Ishikawa (cell line): ENCODE measurements around the gene PCDH9.

Source experiments
- CEBPB ChIP-seq: IDR thresholded peaks from 2 replicates; pipeline ENCODE4 v1.6.1; 2012
- CREB1 ChIP-seq: IDR thresholded peaks from 2 replicates; pipeline ENCODE4 v1.6.1; 2012; ENCODE audit warnings: low read depth
- EGR1 ChIP-seq: IDR thresholded peaks from 2 replicates; pipeline ENCODE4 v1.6.1; 2012
- EP300 ChIP-seq: IDR thresholded peaks from 2 replicates; pipeline ENCODE4 v1.6.1; 2012; ENCODE audit warnings: borderline replicate concordance
- FOXM1 ChIP-seq: IDR thresholded peaks from 2 replicates; pipeline ENCODE4 v1.6.1; 2012; ENCODE audit warnings: low read depth, borderline replicate concordance
- MAX ChIP-seq: IDR thresholded peaks from 2 replicates; pipeline ENCODE4 v1.6.1; 2012
- NFIC ChIP-seq: IDR thresholded peaks from 2 replicates; pipeline ENCODE4 v1.6.1; 2012
- RAD21 ChIP-seq: IDR thresholded peaks from 2 replicates; pipeline ENCODE4 v1.6.1; 2012; ENCODE audit warnings: low read depth
- REST ChIP-seq: IDR thresholded peaks from 2 replicates; pipeline ENCODE4 v1.6.1; 2012; ENCODE audit warnings: low read depth, mild to moderate bottlenecking
- TAF1 ChIP-seq: IDR thresholded peaks from 2 replicates; pipeline ENCODE4 v1.6.1; 2012; ENCODE audit warnings: low read depth, mild to moderate bottlenecking
- TCF12 ChIP-seq: IDR thresholded peaks from 2 replicates; pipeline ENCODE4 v1.6.1; 2012; ENCODE audit warnings: low read depth
- TEAD4 ChIP-seq: IDR thresholded peaks from 2 replicates; pipeline ENCODE4 v1.6.1; 2012
- USF1 ChIP-seq: IDR thresholded peaks from 2 replicates; pipeline ENCODE4 v1.6.1; 2012
- YY1 ChIP-seq: IDR thresholded peaks from 2 replicates; pipeline ENCODE4 v1.6.1; 2012; ENCODE audit warnings: low read depth
- ZBTB7A ChIP-seq: IDR thresholded peaks from 2 replicates; pipeline ENCODE4 v1.6.1; 2012; ENCODE audit warnings: low read depth

Gene PCDH9

GRCh38 chr13:66301482-66301881, 928.7 kb downstream of the PCDH9 start:
- TF ChIP-seq REST = no peak
- TF ChIP-seq RAD21 = no peak
- TF ChIP-seq FOXM1 = no peak
- TF ChIP-seq ZBTB7A = no peak
- TF ChIP-seq CREB1 = no peak
- no peak for TF ChIP-seq TEAD4
- no peak for TF ChIP-seq MAX
- TF ChIP-seq TAF1 = no peak
- TF ChIP-seq YY1 = no peak
- no peak for TF ChIP-seq USF1

GRCh38 chr13:66301006-66301405, 929.1 kb downstream of the PCDH9 start:
- TF ChIP-seq EP300 (no peak), REST (no peak), MAX (no peak), TCF12 (no peak), ZBTB7A (no peak), CREB1 (no peak), NFIC (no peak), YY1 (no peak), USF1 (no peak), EGR1 (no peak), FOXM1 (no peak), TEAD4 (no peak), CEBPB (no peak), TAF1 (no peak), RAD21 (no peak)

- no peak for TF ChIP-seq FOXM1
- no peak for TF ChIP-seq TAF1
- no peak for TF ChIP-seq EGR1
- no peak for TF ChIP-seq YY1
- no peak for TF ChIP-seq MAX
- TF ChIP-seq CEBPB = no peak
- TF ChIP-seq TEAD4 = no peak
- TF ChIP-seq USF1 = no peak
- no peak for TF ChIP-seq TCF12
- TF ChIP-seq REST = no peak
- TF ChIP-seq NFIC = no peak
- TF ChIP-seq CREB1 = no peak
- no peak for TF ChIP-seq EP300
- TF ChIP-seq RAD21 = no peak
- TF ChIP-seq ZBTB7A = no peak
Observed at GRCh38 chr13:66296875-66297274, 933.3 kb downstream of the PCDH9 start.

GRCh38 chr13:66296328-66296727, 933.8 kb downstream of the PCDH9 start:
- TF ChIP-seq TCF12 (no peak), CEBPB (no peak), TAF1 (no peak), USF1 (no peak), EGR1 (no peak), YY1 (no peak), TEAD4 (no peak), REST (no peak), EP300 (no peak), MAX (no peak)
